Stimulated activated CD8-positive, alpha-beta memory T cell treated with anti-CD3 and anti-CD28 coated beads, Interleukin-15, amount 100 ng/mL, for 24 hours (primary cell): Measurements from ENCODE around the gene FANCC.

Experiments used
- DNase-seq: peaks from one replicate; pipeline ENCODE4 v3.0.0-alpha.2; 2020; ENCODE audit warnings: low read depth

Gene FANCC

DNA sequence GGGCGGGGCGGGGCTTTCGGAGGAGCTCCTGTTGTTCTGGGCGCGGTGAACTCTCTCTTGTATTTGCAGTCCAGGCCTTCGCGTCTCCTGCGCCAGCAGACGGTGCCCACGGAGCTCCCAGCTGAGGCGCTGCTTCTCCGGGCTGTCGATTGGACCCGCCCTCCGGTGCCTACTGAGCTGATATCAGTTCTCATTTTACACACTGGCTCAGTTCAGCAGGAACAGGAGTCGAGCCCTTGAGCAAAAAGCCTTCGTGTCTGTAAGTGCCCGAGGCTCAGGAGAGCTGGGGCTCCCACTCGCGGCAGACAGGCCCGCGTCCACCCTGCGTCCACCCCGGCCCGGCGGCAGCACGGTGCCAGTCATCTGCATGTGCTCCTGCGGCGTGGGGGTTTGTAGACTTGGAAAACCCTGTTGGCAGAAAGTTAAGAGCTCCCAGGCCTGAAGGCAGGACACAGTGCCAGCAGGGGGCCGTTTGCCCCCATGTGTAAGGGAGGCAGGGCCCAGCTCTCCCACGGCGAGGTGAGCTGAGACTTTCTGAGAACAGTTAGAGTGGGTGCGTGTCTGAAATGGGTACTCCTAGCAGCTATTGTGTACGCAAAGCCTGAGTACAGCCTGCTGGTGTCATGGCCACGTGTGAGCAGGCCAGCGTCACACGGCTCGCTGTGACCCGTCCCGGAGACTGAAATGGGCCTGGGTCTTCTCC is 231.5 kb downstream of the FANCC start:
- DNase-seq: no peak

DNA sequence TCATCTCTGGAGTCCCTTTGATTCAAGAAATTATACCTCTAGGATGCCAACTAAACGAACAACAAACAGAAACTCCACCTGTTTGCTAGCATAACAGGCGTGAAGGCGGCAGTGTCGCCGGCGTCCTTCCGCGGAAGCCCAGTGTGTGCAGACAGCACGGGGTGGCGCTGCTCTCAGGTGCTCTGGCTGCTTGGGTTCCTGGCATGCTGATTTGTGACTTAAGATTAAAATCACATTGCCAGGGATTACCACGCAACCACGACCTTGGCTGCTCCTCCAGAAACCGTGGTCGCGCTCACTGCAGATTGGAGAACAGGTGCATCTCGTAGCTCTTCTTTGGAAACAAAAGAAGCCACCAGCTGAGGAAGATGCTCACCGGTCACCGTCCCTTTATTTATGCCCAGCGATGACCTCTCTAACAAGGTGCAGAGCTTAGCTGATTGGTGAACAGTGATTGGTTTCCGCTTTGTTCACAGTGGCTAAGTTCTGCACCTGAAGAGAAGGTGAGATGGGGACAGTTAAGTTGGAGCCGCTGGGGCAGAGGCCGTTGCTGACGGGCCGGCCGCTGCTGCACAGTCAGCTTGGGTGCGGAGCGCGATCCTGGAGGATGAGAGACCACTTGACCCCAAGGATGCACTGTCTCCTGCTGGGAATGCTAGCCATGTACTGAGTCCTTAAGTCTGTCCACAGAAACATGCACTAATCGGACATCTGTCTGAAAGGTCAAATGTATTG is 232.3 kb downstream of the FANCC start:
- DNase-seq: no peak

DNA sequence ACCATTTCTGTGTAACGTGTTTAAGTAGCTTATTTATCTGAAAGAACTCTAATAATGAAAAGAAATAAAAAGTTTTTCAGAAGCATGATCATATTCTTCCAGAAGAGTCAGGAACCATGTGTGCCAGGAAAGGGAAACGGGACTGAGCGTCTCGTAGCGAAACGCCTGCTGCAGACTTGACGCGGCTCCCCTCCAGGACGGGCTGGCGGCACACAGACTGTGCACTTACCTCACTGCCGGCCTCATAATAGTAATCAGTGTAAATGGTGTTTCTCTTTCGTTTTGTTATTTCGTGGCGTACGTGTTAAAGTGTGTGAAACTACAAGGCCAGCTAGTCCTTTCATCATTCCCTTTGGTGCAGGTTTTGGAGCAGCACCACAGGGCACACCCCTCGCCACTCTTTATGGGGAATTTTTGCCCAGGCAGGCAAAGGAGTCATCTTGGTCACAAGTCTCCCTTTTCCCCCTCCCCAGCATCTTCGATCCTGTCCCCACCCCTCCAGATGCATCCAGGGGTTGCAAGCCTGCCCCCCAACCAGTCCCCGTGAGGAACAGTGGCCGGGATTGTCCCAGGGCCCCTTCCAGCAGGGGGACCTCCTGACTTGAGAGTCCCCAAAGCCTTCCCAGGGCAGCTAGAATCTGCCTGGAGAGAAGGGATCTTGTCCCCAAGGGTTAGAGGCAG is 233.1 kb downstream of the FANCC start:
- DNase-seq: no peak

- no peak for DNase-seq
Measured at GRCh38 chr9:95083086-95083768, 234.3 kb downstream of the FANCC start.

GRCh38 chr9:95082401-95083084 is 235.0 kb downstream of the FANCC start:
- DNase-seq: no peak

DNA sequence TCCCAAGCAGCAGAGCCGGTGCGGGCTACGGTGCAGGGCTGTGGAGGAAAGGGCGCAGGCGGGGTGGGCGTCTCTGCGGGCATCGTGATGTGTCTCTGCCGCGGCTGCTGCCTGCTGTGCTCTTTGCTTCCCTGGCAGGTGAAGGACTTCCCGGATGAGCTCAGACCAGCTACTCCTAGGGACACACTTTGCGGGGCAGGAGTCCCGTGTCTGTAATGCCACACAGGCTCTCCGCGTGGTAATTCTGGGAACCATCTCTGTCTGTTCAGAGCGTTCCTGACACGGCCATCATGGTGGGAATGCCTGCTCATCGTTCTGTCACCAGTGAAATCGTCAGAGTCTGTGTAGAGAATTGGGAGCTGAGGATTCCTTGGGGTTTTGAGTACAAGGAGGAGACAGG is 235.5 kb downstream of the FANCC start:
- DNase-seq: no peak

DNA sequence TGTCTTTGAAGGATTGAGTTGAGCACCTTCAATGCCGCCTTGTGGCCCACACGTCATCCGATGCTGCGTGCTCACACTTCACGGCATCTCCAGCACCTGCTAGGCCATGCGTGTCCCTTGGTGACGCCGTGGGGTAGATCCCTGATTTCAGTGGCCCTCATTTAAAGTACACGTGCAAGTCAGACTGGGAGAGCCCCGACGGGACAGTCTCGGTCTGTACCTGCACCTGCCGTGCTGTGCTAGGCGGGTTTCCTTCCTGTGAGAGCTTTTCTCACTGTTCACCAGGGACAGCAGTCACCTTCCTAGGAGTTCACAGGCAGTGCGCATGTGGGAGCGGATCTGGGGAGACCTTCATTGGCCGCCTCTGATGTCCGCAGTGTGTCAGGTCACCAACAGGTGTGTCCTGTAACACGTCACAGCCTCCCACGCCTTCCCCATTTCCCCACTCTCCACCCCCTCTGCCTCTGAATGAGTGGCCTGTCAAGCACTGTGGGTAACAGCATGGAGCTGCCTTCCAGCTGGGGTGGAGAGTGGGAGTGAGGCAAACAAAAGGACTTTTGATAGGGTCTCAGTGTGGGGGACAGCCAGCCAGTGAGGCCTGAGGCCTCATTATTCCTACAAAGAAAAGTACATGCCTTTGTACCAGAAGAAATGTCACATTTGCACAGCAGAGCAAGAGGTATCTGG is 236.4 kb downstream of the FANCC start:
- no peak for DNase-seq

DNA sequence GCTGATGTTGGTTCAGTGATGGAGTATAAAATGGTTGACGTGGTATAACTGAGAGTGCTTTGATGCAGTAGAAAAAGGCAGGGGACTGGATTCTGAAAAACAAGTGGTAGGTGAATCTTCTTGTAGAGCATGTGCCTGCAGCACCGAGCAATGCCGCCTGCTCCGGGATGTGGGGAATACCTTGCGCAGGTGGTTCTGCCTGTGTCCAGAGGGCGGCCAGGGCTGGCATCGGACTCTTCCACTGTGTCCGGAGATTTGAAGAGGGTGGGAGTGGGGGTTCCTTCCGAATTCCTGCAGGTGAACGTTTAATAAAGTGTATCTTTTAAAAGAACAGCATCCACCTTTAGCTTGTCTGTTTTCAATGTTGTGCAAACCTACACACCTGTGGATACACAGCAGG is 238.0 kb downstream of the FANCC start:
- DNase-seq: no peak

- no peak for DNase-seq
Measured at GRCh38 chr9:95078939-95079338, 238.6 kb downstream of the FANCC start.

GRCh38 chr9:95078511-95078910 is 239.0 kb downstream of the FANCC start:
- no peak for DNase-seq

GRCh38 chr9:95077766-95078370 is 239.6 kb downstream of the FANCC start:
- DNase-seq: no peak

- no peak for DNase-seq
Measured at GRCh38 chr9:95077053-95077765, 240.3 kb downstream of the FANCC start.

DNA sequence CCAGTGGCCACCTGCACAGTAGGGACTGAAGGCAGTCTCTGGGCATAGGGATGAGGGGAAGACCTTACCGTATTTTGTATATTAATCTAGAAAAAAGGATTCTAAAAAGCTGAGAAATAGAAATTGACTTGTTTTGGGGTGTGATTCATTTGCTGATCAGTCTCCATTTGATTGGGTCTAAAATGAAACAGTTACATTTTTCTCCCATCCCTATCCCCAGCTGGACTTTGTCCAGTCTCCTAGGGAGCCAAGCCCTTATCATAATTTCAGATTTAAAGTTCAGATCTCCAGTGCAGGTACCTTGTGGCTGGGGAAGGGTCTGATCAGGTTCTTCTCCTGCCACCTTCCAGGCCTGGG is 240.8 kb downstream of the FANCC start:
- no peak for DNase-seq

DNA sequence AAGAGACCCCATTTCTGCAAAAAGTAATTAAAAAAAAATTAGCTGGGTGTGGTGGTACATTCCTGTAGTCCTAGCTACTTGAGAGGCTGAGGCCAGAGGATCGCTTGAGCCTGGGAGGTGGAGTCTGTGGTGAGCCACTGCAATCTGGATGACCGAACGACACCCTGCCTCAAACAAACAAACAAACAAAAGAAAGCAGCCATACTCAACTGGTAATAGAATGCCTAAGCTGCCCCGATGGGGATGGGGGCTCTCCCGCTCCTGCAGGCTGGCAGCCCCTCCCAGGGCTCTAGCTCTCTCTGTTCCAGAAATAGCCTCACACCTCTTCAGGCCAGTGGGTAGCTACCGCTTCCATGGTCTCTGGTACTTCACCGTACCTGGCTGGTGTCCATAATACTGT is 241.8 kb downstream of the FANCC start:
- DNase-seq: no peak

- no peak for DNase-seq
Measured at GRCh38 chr9:95074632-95075031, 242.9 kb downstream of the FANCC start.

GRCh38 chr9:95073918-95074317 is 243.6 kb downstream of the FANCC start:
- no peak for DNase-seq

DNA sequence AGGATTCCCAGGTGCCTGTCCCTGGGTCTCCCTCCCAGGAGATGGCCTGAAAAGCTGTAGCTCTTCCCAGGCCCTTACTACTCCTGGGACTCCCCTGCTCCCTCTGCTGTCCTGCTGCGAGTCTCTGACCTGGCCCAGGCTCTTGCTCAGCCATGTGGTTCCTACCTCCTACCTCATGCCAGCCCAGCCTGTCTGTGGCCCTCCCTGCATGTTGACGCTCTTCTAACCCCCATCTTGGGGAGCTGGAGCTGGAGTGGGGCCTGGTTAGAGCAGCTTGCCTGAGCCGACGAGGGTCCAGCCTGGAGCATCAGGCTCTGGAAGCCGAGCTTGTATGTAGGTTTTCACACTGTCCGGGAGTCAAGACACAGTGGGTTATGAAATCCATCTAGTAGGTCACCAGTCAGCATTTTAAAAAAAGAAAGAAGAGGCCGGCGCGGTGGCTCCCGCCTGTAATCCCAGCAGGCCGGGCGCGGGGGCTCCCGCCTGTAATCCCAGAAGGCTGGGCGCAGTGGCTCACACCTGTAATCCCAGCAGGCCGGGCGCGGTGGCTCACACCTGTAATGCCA is 244.4 kb downstream of the FANCC start:
- no peak for DNase-seq

DNA sequence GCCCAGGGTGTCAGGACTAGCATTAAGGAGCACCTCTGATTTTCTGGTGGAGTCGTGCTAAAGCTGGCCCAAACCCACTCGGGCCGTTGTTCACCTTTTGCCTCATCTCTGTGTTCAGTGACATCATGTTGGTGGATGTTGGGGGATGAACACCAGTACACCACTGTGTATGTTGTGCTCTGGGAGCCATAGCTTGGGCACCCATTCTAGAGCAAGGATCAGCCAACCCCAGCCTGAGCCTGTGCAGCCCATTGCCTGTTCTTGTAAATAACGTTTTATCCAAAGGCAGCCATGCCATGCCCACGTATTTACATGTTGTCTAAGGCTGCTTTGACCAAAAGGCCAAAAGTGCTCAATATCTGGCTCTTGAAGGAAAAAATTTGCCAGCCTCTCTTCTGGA is 245.6 kb downstream of the FANCC start:
- no peak for DNase-seq

DNA sequence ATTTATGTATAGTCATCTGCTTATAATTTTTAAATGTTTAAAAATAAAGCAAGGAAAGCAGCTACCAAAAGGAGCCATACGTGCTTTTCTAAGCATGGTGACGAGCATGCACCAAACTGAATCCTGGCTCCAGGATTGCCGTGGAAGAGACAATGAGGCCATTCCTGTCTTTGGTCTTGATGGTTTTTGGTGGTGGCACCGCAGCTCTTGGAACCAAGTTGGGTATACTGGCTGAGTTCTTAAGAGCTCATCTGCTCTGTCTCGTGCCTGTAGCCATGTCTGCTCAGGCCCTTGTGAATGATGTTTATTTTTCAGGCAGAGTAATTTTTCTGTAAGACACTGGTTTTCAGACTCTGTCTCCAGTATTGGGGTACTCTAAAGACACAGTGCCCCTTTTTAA is 246.1 kb downstream of the FANCC start:
- DNase-seq: no peak

DNA sequence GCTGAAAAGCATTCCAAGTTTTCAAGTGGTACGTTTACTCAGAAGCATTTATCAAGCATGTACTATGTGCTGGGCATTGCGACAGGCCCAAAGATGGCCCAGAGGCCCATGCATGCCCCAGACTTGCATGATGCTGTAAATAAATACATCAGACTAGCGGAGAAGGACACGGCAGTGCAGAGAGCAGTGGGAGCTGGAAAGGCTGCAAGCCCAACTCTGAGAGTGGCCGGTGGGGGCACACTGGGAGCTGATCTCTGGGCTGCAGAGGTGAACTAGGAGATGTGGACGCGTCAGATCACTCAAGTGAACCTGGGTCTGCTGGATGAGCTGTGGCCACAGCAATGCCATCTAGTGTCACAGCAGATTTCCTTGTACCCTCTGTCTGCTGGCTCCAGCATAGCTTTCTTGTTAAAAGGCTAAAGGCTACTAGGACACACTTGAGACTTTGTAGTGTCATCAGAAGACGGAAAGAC is 246.9 kb downstream of the FANCC start:
- no peak for DNase-seq
